ENCODE data around the gene MYO9A.
A peak's percentile ranks its signal among the peaks of the same experiment; 100 is the strongest.

The MYO9A gene

DNA sequence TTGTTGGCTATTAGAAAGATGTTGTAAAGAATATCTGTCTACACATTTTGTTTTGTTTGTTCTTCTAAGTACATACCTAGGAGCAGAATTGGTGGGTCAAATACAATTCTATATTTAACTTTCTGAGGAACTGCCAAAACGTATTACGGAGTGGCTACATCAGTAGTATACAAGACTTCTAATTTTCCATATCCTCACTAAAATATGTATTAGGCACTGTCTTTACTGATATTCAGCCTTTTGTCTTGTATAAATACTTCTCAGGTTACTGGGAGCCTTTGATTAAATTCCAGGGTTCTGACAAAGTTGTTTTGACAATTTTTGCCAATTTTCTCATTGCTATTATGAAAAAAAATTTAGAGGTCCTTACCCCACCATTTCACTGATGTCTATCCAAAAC is 160.9 kb downstream of the MYO9A start:
- DNase-seq (ENCODE audit: low read depth), result no peak

DNA sequence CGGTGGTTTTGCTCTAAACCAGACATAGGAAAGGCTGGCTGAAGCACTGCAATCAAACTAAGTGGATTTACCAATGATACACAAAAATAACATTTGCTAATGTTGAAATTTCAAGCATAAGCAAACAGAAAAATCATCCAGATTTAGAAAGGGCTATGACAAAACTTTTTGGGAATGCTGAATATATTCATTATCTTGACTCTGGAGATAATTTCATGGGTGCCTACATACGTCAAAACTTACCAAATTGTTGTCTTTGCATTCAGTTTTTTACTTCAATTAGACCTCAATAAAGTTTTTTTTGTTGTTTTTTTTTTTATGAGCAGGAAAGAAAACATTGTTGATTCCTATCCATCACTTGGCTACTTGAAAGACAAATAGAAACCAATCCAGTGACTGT is 166.8 kb downstream of the MYO9A start:
- no peak for DNase-seq (ENCODE audit: low read depth)

DNA sequence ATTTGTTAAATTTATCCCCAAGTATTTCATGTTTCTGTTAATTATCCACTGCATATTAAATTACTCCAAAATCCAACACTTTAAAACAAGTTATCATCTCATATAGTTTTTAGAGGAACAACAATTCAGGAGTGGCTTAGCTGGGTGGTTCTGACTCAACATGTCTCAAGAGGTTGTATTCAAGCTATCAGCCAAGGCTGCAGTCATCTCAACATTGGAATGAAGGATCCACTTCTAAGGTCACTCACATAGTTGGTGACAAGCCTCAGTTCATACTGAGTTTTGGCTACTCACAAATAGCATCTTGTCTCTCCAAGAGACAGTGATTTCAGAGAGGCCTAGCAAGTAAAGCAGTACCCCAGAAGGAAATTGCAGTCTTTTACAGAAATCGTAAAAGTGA is 172.9 kb downstream of the MYO9A start:
- no peak for DNase-seq (ENCODE audit: low read depth)

DNA sequence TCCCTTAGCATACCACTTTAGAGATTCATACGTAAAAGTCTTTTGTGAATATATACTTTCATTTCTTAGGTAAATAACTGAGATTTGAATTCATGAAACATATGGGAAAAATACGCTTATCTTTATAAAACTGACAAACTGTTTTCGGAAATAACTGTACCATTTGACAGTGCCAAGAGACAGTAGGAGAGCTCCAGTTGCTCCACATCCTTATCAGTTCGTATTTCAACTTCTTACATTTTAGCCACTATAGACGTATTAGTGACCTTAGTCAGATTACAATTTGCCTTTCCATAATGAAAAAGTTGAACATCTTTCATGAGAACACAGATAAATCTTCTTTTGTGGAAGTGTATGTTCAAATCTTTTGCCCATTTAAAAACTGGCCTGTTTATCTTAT is 174.1 kb downstream of the MYO9A start:
- no peak for DNase-seq (ENCODE audit: low read depth)

DNA sequence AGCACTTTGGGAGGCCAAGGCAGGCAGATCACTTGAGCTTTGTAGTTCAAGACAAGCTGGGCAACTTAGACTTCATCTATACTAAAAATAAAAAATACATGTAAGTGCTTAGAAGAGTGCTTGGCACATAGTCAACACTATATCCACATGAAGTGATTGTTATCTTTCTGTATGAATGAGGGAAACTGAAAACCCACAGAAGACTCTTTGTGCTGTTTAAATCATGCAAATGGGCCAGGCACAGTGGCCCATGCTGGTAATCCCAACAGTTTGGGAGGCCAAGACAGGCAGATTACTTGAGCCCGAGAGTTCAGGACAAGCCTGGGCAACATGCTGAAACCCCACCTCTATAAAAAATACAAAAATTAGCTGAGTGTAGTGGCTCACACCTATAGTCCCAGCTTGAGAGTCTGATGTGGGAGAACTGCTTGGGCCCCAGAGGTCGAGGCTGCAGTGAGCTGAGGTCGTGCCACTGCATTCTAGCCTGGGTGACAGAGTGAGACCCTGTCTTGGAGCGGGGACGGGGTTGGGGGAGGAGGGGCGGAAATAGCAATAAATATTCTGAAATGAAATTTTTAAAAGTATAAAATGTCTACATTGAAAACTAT is 177.9 kb downstream of the MYO9A start:
- no peak for DNase-seq (ENCODE audit: low read depth)

DNA sequence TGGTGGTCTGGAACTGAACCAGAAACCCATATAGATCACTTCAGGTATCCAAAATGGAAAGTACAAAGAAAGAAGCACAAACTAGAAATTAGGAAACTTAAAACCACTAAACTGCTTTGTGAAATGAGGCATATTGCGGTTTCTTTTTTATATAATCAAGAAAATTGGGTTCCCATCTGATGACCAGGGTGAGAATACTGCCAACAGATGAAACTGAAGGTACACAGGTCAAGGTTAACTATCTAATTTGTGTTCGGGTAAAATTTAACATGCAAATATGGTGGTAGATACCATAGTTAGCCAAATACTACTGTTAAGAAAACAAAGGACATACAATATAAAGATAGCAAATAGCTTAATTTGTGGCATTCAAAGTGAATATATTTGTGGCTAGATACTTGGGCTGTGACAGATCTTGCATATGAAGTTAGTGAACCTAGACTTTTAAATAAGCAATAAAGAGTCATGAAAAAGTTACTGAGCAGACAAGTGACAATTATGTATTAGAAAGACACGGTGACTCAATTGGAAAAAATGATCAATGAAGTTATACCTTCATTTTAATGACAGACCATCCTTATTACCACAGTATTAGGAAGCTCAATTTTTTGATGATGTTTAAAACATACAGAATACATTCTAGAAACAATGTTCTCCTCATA is 180.2 kb downstream of the MYO9A start:
- no peak for DNase-seq (ENCODE audit: low read depth)

DNA sequence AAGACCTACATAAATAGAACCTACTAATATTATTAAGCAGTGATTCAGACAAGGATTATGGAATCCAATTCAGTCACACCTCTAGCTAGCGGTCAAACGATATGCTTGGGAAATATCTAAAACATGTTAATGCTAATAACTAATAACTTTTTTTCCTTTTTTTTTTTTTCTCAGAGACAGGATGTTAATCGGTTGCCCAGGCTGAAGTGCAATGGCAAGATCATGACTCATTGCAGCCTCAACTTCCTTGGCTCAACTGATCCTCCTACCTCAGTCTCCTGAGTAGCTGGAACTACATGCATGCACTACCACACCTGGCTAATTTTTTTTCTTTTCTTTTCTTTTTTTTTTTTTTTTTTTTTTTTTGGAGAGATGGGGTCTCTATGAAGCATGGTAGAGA is 183.5 kb downstream of the MYO9A start:
- no peak for DNase-seq (ENCODE audit: low read depth)

DNA sequence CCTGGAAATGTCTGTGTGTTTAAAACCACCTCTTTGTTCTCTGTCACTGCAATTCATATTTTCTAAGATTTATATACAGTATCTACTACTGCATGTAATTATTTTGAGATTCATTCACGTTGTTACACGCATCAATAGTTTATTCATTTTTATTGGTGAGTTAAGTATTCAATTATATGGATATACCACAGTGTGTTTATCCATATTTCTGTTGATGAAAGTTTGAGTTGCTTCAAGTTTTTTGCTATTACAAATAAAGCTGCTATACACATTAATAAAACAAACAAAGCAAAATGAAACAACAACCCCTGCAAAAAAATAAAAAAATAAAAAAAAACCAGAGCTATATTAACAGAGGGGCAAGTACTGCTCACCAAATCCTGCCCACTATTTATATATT is 185.3 kb downstream of the MYO9A start:
- DNase-seq (ENCODE audit: low read depth), result no peak

DNA sequence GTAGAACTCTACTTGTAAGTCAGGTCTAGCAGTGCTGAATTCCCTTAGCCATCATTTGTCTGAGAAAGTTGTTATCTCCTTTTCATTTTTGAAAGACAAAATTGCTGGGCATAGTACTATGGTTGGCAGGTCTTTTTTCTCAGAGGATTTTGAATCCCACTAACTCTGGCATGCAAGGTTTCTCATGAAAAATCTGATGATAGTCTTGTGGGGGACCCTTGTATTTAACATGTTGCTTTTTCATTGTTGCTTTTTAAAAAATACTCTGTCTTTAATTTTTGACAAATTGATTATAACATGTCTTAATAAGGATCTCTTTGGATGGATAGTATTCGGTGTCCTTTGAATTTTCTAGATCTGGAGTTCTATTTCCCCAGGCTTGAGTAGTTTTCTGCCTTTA is 186.7 kb downstream of the MYO9A start:
- no peak for DNase-seq (ENCODE audit: low read depth)

DNA sequence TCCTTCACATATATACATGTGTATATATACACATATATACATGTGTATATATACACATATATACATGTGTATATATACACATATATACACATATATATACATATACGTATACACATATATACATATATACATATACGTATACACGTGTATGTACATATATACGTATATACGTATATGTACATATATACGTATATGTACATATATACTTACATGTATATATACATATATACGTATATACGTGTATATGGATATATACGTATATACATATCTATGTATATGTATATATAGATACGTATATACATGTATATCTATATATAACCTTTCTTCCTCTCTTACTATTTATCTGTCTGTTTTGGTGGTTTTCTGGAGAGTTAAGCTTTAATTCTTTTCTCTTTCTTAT is 192.8 kb downstream of the MYO9A start:
- no peak for DNase-seq (ENCODE audit: low read depth)

DNA sequence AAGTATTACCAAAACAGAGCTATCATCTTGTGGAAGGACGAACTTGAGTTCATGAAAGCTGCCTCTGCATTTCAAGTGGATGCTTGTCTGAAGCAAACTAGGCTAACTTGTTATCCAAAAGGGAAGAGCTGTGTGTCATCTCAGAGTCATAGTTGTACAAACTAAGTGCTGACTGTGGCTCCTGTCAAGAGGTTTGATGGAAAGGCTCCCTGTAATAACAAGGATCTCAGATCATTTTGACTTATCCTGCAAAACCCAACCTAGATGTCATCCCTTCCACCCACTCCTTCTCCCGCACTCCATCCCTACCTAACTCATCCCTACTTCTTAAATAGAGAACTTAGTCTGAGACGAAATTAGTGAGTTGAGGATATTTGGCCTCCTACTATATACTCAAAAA is 196.8 kb downstream of the MYO9A start:
- DNase-seq (ENCODE audit: low read depth), result no peak

DNA sequence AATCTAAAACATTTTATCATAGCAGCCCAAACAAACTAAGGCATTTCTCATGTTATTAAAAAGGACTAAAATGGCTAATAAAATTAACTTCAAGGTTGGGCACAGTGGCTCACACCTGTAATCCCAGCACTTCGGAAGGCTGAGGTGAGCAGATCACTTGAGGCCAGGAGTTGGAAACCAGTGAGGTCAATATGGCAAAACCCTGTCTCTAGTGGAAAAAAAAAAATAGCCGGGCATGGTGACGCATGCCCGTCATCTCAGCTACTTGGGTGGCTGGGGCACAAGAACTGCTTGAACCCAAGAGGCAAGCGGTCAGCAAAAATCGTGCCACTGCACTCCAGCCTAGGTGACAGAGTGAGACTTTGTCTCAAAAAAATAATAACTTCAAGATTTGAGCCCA is 197.4 kb downstream of the MYO9A start:
- DNase-seq (ENCODE audit: low read depth), result no peak

DNA sequence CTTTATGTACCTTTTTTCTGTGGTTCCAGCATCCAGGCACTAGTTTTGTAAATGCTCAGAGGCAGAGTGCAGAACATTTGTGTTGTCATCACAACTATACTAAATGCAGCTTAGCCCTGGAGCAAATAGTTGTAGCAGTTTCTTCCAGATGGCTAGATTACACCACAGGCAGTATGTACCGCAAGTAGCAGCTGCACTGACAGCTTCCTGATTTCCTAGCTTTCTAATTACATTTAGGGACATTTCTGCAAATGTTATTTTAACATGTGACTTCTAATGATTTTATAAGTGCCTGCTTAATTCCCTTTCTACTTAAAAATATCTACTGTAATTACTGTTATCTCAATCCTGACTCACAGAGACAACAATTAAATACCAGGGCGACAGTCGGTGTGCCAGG is 201.1 kb downstream of the MYO9A start:
- DNase-seq (ENCODE audit: low read depth), result no peak

DNA sequence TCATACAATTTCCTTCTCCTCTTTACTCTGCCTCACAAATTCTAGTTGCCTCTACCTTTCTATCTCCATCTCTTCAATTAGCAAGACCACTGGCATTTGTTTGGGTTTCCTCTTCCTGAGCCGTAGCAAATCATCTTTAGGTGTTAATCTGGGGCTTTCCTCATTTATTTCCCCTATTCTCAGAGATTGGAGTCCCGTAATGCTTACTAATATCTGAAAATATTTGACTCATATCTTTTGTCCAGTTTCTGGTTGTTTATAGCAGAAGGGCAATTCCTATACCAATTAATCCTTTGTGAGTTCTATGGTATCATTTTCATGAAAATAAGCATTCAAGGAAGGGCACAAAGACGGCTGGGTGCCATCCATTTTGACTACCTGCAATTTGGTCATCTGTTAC is 203.9 kb downstream of the MYO9A start:
- no peak for DNase-seq (ENCODE audit: low read depth)

DNA sequence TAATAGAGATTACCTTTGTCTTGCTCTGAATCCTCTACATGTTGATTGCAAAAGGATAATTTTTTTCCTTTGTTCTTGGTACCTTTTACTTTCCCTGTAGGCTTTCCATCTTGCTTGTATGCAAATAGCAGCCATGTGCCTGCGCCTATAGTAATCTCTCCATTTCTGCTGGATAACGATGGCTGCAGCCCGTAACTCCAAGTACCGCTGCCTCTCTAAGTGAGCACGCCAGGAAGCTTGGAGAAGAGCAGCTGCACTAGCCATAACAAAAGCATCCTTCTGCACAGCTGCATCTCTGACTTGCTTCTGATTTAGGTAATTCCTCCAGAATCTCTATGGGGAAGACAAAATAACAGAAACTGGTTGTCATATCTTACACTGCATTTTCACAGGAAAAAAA is 218.3 kb downstream of the MYO9A start:
- no peak for DNase-seq (ENCODE audit: low read depth)

DNA sequence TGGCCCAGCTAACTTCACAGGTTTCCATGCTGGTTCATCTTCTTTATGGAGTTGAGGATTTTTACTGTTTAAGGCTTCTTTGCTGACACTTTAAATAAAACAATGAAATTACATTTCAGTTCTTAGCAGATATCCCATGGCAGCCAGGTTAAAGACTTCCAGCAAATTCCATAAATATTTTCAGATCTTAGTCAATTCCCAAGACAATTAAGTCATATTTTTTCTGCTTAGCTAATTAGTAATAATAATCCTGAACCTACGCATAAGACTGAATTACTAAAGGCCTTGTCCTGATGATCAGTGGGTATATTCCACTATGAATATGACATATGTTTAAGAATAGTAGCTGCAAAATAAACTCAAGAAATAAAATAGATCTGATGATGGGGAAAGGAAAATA is 224.3 kb downstream of the MYO9A start:
- DNase-seq (ENCODE audit: low read depth), result peak; percentile 10

DNA sequence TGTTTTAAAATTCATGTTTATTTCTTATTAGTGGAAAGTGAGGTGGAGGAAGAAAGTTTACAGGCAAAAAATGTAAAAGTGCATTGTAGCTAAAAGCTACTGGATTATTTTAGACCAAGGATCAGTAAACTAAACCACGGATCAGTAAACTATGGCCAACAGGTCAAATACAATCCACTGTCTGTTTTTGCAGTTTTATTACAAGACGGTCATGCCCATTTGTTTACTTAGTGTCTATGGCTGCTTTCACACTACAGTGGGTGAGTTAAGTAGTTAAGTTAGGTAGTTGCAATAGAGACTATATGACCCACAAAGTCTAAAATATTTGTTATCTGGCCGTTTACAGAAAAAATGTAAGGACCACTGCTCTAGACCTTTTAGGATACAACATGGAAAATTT is 225.6 kb downstream of the MYO9A start:
- DNase-seq (ENCODE audit: low read depth), result no peak

DNA sequence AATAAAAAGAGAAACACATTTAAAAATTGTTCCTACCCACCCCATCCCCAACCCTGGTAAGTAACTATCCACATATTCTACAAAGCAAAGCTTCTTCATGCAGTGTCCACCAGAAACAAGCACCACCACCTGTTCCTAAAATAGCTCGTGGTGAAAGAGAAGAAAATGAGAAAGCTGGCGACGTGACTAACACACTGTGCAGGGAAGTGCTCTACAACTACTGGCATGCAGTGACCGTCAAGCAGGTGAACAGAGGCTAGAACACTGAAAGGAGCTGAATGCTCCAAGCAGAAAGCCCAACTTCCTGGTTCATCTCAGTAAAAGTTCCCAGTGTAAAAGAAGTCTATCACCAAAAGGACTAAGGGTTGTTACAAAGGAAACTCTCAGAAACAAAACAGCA is 226.9 kb downstream of the MYO9A start:
- no peak for DNase-seq (ENCODE audit: low read depth)

DNA sequence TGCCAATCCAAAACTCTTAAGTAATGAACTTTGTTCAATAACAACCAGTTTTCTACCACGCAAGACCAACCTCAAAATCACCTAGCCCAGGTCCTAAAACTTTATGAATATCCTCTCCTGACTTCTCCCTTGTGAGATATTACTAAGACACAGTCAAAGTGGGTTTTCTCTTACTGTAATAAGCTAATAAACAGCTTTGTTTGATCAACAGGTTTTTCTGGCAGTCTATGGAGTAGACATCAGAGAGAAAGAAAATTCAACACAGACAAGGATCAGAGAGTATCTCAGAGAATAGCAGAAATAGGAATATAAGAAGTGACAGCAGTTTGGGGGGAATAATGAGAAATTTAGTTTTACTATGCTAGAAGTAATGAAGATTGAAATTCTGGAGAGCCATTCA is 228.0 kb downstream of the MYO9A start:
- no peak for DNase-seq (ENCODE audit: low read depth)

DNA sequence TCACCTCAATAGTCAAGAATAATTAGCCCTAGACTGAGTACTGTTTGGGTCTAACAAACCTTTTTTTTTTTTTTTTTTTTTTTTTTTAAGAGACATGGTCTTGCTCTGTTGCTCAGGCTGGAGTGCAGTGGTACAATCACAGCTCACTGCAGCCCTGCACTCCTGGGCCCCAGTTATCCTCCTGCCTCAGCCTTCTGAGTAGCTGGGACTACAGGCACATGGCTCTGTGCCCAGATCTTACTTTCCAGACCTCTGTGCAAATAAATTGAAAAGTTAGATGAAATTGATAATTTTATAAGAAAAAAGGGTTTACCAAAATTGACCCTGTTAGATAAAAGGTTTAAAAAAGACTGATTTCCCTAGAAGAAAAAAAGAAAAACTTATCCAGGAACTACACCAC is 228.6 kb downstream of the MYO9A start:
- DNase-seq (ENCODE audit: low read depth), result no peak

DNA sequence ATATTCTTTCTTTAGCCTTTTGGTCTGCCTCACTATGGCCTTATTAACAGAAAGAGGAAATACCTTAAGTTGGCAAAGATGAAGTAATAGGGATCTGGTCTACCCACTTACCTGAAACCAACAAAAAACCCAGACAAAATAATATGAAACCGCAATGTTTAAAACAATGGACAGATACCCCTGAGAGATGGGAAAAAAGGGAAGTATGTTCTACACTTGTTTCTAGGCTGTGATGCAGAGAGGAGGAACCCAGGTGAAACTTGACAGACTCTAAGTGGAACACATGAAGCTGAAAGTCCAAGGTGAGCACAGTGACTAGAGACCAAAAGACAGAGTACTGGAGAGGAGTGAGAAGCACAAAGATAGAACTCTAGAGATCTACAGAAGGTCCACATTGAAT is 229.2 kb downstream of the MYO9A start:
- DNase-seq (ENCODE audit: low read depth), result no peak

DNA sequence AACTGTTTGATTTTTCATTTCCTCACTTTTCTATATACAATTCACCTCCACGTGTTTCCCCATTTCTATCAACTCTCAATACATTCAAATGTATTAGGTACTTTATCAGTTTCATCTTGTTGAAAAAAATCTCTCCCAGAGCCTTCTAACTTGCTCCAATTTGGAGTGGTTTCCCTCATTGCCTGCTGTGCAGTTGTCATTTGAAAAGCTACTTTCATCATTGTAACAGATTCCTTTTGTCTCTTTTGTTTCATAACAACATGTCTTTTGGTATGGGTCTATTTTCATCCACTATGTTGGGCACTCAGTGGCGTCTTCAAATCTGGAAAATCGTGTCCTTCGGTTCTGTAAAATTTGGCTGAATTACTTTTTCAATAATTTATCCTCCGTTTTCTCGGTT is 232.6 kb downstream of the MYO9A start:
- no peak for DNase-seq (ENCODE audit: low read depth)

DNA sequence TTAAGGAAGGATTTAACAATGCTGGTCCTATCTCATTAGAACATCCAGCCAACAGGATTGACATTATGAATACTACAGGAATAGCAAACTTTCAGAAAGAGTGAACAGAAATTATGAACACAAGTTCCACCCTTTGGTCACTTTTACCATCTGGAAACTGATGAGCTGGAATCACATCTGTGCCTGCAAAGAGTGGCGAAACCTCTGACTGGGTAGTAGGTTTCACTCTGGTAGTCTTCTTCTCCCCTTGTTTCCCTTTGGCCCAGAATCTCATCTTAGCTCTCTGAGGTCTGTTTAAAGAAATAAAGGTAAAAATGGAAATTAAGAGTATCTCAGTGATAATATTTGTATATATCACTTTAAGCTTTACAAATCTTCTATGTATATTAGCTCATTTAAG is 234.5 kb downstream of the MYO9A start:
- no peak for DNase-seq (ENCODE audit: low read depth)

DNA sequence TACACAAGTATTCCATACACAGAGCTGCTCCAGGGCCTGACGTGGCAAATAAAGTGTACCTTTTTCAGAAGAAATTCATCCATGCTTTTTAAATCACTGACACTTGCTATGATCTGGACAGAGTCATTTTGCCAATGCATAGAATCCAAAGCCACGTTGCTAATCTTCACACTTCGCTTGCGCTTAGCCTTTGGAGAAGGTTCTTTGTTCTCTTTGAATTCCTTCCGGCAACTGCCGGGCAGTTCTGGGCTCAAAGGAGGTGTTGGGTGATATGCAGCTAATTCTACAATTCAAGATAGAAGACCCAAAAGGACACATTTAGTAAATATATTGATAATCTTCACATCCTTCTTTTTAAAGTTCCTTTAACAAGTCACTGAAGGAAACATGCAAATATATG is 237.7 kb downstream of the MYO9A start:
- DNase-seq (ENCODE audit: low read depth), result no peak

DNA sequence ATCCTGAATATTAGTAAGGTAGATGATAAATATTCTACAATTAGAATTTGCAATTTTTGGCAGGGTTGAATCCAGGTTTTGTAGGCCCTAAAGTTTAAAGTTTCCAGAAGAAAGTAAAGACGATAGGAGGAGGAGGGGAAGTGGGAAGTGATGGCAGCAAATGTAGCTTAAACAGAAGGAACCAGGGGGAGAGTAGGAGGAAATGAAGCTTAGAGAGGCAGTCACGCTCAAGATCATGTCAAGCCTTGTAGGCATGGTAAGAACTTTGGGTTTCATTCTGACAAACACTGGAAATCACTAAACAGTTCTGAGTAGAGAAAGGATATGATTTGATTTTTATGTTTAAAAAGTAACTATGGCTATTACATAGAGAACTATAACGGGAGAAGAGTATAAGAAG is 243.7 kb downstream of the MYO9A start:
- DNase-seq (ENCODE audit: low read depth), result no peak
